ENCODE data around the gene FBXL7. TPM values are rescaled to one million over a fixed set of nuclear protein-coding genes. Genes with fewer than 3 reads are reported as not detected.

Gene FBXL7
- total RNA-seq, 1 experiment from 2014 or later: 3.9 TPM

DNA sequence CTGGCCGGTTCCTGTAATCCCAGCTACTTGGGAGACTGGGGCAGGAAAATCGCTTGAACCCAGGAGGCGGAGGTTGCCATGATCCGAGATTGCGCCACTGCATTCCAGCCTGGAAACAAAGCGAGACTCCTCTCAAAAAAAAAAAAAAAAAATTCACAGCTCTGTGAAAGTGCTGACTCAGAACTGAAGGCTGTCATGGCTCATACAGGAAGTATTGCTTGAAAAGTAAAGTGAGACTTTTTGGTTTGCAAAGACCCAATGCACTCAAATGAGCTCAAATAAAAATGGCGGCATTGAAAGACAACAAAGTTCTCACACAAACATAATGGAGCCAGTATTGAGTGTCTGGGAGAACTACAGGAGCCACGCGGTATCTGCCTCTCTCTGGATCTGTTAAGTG lies 202.1 kb downstream of the FBXL7 start:
- DNase-seq (ENCODE audit: extremely low read depth, low read depth): peak; percentile 42

DNA sequence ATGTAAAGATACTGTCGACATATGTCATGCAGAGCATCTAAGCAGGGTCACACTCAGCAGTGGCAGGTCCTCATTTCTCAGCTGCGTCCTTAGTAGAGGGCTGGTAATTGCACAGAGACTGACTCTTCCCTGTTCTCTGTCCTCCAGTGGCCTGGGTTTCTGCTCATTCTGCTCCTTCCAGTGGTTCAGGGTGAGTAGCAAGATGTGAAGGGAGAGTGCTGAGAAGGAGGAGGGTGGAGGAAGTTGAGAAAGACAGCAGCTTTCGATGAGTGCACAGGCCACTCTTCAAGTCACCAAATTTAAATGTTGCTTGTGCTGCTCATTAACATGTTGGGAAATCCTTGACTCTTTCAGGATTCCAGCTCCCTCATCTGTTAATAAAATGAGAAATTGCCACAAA lies 203.9 kb downstream of the FBXL7 start:
- no peak for DNase-seq (ENCODE audit: extremely low read depth, low read depth)

DNA sequence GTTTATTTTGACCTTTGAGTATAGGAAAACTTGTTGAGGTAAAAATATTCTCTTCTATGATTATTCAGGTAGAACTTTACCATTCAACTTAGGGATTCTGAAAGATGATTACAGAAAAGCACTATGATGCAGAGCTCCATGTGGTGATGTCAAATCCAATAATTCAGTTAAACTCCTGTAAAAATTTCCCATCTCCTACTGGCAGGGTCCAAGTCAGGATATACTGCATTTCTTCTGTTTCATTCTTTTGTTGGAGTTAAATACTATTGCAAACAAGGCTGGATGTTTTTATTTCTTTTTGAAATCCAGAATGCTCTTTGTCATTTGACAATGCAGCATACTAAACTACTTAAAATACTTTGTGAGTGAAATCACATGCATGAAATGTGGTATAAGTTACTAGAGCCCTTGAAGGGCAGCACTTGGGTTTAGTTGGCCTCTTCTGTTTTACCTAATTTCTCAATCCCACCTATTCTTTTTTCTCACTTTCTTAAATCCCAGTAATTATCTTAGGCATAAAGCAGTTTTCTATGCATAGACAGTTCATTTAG lies 204.5 kb downstream of the FBXL7 start:
- no peak for DNase-seq (ENCODE audit: extremely low read depth, low read depth)

DNA sequence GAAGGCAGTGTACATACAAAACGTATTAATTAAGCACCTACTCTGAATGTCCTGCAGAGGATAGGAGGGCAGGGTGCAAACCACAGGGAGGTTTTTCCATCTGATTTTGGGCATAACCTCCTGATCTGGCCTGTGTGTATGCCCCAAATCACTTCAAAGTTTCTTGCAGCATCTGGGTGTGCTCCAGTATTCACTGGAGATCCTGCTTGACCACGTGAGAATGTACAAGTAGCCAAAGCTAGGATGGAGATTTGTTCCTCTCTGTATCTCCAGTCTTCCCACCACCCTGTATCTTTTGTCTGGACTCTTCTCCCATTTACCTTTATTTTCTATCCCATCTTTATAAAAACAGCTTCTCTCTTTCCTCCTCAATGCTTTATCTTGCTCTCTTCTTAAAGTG lies 207.7 kb downstream of the FBXL7 start:
- no peak for DNase-seq (ENCODE audit: extremely low read depth, low read depth)

DNA sequence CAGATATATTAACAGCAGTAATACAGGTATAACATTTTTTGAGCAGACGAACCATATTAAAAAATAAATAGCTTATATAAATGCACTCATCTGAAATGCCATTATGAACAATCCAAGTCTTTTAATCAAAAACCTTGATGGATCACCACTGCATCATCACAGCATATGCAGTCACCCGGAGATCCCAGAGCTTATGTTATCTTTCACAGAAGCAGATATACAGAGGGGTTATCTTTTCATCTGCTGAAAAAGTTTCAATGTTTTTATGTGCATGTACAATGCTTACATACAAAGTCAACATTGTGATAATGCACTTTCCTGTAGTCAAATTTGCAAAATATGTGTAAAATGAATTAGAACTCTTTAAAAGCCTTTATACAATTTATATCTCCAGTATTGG lies 211.9 kb downstream of the FBXL7 start:
- no peak for DNase-seq (ENCODE audit: extremely low read depth, low read depth)

DNA sequence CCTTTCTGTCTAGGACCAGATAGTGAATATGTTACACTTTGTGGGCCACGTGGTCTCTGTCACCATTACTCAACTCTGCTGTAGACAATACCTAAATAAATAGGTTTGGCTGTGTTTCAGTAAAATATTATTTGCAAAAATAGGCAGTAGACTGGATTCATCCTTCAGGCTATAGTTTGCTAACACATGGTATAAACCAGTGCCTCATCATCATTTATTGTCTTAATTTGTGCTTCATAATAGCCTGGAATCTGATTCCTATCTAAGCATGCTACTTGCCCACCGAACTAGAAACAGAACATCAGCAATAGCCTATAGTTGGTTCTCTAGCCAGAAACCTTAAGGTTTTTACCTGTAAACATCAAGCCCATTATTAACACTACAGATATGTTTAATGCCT lies 215.6 kb downstream of the FBXL7 start:
- DNase-seq (ENCODE audit: extremely low read depth, low read depth): no peak

DNA sequence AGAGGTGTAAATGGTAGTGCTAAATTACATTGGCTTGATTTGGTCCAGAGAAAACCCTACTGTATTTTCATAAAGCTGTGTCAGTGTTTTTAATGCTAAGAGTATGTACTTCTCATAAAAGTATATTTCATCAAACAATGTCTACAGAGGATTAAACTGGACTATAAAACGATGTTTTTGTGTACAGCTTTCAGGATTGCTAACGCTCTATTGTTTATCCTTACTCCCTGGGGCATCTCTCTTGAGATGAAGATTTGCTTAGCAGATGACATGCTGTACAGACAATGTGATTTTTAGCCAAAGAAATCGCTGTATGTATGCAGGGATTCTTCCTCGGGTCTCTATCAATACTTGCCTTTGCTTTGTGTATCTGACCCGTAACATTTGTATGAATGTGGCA lies 216.0 kb downstream of the FBXL7 start:
- no peak for DNase-seq (ENCODE audit: extremely low read depth, low read depth)

DNA sequence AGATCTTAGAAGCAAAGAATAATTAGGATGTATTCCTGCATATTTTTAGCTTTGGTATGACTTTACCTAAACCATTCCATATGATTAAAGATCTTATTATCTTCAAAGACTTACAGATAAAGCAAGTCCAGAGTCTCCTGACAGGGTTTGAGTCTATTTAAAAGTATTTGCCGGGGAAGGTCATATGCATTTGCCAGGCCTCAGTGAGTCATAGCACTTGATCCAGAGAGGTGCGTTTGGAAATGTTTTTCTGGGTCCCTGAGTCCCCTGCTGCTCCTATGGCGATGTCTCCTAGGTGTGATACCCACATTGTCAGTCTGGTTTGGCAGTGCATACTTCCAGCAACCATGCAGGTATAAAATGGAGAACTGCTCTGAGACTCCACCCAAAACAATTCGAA lies 217.0 kb downstream of the FBXL7 start:
- no peak for DNase-seq (ENCODE audit: extremely low read depth, low read depth)

DNA sequence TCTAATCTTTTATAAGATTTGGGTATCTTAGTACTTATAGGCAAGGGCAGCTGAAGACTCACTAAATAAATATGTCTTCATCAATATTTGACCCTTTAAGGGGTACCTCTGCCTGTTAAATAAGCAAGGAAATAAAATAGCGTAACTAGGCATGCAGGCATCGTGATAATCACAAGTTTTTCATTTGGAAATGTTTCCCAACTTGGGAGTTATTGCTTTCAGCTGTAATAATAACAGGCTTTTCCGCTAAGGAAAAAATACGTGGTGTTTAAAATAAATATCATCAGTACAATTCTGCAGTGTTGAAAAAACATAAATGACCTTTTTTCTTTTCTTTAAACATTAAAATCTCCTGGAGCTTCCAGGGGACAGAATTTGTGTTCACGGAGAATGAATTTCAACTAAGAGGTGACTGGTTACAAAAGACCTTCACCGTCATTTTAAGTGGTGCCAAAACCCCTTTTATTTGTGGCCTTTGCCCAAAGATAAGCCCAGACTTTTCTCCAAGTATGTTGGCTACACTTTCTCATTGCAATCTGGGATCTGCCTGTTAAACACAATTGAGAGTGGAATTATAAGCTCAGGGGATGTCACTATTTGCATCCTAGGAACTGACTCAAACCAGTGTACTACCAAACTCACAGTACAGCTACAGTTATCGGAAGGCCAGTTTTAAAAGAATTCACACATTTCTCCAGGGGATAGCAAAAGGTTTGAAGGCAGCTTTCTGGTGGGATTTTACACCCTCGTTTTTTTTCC lies 218.6 kb downstream of the FBXL7 start:
- no peak for DNase-seq (ENCODE audit: extremely low read depth, low read depth)

DNA sequence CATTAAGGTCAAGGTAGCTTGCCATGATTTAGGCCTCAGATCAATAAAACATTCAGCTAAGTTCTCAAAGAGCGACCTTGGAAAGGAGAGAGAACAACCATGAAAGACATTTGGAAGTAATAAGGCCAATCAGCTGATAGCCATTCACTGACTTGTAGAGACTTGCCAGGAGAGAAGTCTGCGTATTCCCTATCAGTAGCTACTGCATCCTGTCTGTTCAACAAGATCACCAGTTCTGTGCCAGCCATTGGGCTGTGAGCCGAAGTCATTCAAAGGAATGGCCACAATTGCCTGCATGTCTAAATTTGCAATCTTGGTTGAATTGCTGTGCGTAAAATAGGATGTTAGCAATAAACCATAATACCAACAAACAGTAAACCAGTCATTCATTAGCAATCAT lies 219.8 kb downstream of the FBXL7 start:
- no peak for DNase-seq (ENCODE audit: extremely low read depth, low read depth)

DNA sequence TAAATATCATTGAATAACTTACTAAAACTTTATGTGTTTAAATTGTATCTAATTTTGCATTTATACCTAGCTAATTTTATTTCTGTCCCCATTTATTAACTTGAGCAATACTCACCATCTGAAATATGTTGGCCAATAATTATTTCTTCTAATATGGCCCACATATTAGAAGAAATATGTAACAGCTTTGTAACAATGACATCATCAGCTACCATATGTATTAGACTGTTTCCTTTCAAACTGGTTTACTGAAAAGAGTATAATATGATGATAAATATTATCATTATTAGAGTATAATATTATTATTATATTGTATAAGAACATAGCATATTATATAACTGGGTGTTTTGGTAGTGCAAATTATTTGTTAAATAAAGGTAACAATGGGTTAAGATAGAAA lies 220.5 kb downstream of the FBXL7 start:
- DNase-seq (ENCODE audit: extremely low read depth, low read depth): no peak

DNA sequence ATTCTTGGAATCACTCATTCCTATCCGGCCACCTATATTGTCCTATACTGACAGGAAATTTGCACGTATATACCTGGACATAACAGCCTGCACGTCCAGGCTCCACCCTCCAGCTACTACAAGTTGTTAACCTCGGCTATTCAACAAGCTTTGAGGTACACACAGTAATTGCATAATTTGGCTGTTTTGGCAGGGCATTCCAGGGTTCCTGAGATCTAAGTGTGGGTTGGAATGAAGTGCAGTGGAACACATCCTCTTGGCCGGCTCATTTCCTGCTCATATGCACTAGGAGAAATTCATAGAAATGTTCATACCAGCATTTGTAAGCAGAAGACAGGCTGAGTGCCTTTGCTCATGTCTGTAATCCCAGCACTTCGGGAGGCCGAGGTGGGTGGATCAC lies 222.3 kb downstream of the FBXL7 start:
- DNase-seq (ENCODE audit: extremely low read depth, low read depth): no peak

DNA sequence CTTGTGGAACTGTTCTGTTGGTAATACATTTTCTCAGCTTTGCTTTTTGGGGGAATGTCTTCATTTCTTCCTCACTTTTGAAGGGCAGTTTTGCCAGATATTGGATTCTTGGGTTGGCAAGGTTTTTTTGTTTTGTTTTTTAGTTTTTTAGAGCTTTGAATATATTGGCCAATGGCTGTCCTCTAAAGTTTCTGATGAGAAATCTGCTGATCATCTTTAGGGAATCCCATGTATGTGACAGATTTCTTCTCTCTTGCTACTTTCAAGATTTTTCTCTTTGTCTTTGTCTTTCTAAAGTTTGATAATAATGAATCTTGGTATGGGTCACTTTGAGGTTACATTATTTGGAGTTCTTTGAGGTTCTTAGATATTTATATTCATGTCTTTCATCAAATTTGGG lies 227.4 kb downstream of the FBXL7 start:
- no peak for DNase-seq (ENCODE audit: extremely low read depth, low read depth)

DNA sequence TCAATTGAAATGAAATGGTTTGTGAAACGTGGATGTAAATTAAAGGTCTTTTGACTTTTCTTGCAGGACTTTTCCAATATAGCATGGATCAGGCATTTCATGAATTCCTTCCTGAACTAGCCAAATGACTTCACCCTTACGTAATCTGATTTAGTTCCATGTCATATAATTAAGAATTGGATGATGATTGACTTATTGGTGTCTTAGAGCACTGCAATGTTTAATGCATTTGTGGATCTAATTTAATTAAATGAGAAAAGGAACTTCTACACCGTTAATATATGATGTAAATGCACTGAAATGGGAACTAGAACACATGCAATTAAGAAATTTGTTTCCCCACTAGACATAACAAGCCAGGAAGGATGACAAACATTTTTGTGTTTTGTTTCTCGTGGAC lies 228.8 kb downstream of the FBXL7 start:
- DNase-seq (ENCODE audit: extremely low read depth, low read depth): no peak

DNA sequence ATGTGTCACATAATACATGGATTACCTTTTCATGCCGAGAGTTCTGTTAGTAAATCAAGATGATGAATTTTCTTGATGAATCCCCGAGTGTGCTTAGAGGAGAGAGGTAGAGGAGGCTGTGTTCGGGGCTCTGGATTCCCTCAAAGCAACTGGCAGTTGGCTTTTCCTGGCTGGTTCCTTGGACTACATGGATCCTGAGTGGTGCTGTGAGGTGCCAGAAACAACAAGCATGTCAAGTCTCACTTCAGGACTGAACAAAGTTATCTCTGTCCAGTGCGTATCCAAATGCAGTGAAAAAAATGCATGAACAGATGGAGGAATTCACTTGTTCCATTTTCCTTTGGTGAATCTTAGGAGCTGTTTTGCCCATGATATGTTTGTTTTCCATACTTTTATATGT lies 231.7 kb downstream of the FBXL7 start:
- DNase-seq (ENCODE audit: extremely low read depth, low read depth): no peak

DNA sequence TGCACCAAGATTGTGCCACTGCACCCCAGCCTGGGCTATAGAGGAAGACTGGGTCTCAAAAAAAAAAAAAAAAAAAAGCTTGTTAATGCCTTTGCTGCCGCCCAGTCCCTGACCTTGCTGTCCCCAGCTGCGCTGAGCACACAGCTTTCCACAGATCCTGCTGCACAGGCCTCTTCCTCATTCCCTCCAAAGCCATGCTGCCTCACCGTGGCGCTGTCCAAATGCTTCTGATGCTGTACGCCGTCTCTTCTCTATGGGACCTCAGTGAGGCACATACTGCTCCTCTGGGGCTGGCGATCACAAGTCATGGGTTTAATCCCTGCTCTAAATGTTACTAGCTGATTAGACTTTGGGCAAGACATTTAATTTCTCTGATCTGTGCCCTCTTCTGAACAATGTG lies 234.1 kb downstream of the FBXL7 start:
- no peak for DNase-seq (ENCODE audit: extremely low read depth, low read depth)

DNA sequence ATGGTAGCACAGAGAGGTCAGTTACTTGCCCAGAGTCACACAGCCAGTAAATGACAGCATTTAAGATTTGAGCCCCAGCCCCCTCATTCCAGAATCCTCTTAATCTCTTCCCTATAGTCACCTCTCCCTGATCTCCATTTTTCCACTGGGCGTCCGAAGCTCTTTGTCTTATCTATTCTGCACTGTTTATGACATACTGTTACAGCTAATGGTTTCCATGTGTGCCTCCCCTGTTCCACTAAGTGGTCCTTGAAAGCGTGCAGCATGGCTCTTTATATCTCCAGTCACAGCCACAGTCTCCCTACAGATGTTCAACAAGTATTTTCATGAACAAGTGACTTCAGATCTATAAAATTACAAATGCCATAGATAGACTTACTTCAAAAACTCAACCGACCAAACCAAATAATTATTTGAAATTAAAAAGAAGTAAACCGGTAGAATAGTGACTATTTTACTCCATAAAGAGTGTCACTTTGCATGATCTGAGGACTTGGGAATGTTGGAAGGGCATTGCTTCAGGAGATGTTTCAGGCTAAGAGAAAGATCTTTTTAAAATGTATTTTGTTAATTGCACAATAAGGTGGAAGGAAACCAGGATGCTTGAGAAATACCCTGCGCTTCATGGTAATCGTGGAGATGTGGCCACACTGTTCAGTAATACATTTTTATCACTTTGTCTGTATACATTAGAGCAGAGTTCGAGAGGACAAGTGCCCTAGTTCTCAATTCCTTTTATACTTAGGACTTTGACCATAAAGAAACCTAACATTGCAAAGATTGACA lies 237.2 kb downstream of the FBXL7 start:
- no peak for DNase-seq (ENCODE audit: extremely low read depth, low read depth)

DNA sequence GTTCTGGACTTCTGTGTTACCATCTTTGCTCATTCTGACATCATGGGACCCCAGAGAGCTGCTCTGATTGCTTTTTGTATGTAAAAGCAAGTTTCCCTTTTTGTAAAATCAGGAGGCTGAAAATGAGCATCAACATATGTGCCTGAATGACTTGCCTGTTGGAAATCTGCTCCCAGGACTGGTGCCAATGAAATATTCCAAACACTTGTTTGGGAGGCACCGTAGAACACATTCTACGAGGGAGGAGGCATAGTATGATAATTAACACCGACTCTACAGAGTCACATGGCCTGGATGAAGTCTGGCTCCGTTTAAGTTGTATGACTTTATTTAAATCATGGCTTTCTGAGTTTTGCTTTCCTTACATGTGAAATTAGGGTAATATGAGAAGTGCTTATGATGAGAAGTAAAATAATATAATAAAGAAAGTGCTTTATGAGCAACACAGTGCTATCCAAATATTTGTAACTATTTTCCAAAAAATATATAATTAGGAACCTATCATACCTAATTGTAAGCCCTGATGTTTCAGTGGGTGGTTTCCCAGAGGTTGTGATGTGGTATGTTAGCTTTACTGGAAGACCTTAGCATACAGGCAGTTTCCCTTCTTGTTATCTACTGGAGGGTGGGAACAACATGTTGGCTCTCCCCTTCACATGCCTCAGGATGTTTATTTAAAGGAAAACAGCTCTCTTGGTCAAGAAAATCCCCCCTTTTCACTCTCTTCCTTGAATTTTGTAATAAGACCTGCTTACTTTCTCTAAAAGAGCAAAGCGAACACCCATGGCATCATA lies 238.1 kb downstream of the FBXL7 start:
- DNase-seq (ENCODE audit: extremely low read depth, low read depth): no peak

DNA sequence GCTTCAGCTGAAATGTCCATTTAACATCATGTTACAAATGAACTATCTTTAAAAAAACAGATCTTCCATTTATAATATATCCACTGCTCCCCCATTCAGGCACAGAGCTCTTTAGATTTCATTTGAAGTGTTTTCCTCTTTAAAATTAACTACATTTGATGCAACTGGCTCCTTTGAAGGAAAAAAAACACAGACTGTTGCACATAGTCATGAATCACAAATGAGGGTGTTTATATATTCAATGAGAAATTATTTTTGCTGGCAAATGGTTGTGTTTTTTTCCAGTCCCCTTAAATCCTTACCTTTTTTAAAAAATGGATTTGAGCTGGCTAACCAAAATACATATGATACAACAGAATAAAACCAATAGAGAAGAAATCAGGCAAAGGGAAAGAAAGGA lies 240.4 kb downstream of the FBXL7 start:
- no peak for DNase-seq (ENCODE audit: extremely low read depth, low read depth)

DNA sequence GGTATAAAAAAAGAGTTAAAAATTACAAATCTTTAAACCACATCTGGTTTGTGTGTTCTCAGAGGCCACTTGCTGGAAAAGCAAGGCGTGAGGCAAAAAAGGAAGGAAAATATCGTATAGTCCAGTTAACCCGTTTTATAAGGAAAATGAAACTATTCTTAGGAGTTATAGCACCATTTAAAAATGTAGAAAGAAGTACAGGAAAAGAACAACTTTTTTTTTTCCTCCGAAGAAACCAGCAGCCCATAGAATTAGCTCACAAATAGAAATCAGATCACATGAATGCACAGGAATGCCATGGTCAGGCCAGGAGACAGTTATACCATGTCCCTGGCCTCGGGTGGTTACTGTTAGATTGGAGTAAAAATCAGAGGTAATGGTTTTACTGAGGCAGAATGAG lies 241.6 kb downstream of the FBXL7 start:
- no peak for DNase-seq (ENCODE audit: extremely low read depth, low read depth)

DNA sequence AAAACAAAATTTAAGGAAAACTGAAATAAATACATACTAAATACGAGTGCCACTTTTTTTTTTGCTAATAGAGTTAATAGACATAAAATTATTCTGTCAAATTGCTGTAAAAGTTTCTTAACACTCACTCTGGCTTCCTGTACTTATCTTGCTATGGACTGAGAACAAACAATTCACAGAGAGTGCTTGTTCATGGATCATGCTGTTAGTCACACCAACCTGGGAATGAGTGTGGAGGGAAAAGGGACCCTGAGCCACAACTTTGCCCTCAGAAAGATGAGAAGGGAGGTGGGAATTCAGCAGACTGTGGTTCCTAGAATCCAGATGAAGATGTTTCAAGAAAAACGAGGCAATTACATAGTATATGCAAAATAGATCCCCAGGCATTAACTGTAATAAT lies 246.9 kb downstream of the FBXL7 start:
- DNase-seq (ENCODE audit: extremely low read depth, low read depth): no peak

Data from NCI-H460 (cell line).